ENCODE measurements around the gene DUS3L. TPM values are rescaled to one million over a fixed set of nuclear protein-coding genes. Genes with fewer than 3 reads are reported as not detected.

The DUS3L gene, protein sequence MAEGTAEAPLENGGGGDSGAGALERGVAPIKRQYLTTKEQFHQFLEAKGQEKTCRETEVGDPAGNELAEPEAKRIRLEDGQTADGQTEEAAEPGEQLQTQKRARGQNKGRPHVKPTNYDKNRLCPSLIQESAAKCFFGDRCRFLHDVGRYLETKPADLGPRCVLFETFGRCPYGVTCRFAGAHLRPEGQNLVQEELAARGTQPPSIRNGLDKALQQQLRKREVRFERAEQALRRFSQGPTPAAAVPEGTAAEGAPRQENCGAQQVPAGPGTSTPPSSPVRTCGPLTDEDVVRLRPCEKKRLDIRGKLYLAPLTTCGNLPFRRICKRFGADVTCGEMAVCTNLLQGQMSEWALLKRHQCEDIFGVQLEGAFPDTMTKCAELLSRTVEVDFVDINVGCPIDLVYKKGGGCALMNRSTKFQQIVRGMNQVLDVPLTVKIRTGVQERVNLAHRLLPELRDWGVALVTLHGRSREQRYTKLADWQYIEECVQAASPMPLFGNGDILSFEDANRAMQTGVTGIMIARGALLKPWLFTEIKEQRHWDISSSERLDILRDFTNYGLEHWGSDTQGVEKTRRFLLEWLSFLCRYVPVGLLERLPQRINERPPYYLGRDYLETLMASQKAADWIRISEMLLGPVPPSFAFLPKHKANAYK
- total RNA-seq (2021), result 30.6 to 39.3 TPM (median 34.6 TPM) in 3 replicates
- percentile 52 among the genes with signal in this experiment for Bru-seq, nascent RNA
- long read RNA-seq, experiment 1, transcript DUS3L-201 (13 exons, 2,113 nt), result major isoform, 88 of 124 reads
- long read RNA-seq, experiment 1, partial matches to known transcripts, result 11 of 124 reads
- long read RNA-seq, experiment 1, other reads (novel, unspliced or antisense), result 25 of 124 reads
- long read RNA-seq, experiment 2, partial matches to known transcripts, result 6 of 25 reads
- long read RNA-seq, experiment 2, other reads (novel, unspliced or antisense), result 19 of 25 reads
- long read RNA-seq, experiment 3, partial matches to known transcripts, result 5 of 5 reads
- long read RNA-seq, experiment 3, other reads (novel, unspliced or antisense), result 0 of 5 reads

DNA sequence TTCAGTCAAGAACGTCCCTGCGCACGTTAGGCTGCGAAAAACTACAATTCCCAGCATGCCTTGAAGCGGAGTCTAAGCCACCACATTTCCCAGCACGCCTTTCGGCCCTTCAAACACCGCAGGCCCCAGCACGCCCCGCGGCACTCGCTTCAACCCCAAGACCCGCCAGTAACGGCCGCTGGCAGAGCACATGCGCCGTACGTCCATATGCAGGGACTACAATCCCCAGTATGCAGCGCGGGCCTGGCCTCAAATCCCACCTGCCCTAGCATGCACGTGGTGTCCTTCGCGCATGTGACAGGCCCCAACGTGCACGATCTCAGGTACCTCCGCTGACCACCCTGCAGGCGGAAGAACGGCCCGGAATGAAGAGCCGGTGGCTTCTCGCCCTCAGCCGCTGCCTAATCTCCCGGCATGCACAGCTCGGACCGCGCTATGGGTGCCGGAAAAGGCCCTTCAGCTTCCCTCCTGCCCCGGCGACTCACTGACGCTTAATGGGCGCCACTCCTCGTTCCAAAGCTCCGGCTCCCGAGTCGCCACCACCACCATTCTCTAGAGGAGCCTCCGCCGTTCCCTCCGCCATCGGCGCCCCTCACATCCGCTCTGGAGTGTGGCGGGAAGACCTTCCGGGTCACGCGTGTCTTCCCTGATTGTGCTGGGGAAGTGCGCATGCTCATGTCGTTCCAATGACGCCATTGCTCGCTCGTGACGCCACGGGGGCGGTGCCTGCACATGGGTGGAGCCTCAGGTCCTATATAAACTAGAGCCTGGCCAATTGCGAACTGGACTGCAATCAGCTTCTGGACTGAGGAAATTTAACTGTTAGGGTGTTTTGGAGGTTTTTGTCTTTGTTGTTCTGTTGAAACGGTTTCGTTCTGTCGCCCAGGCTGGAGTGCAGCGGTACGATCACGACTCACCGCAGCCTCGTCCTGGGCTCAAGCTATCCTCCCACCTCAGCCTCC, at the start of gene DUS3L:
Gene DUS3L (minus strand): TSS at position 605 of the 962 bp plus-strand sequence. CDS start 22 bp downstream, at position 583.
- H3K27me3 Mint-ChIP-seq (ENCODE audit: low read depth), result no peaks in the 10 kb centered on the region; the same call in 1 of the 2 replicates
- H3K4me3 Mint-ChIP-seq, result peak within 1 kb of the TSS; percentile 98
- H3K4me1 Mint-ChIP-seq, result peaks cover 5% of the 10 kb centered on the region
- peak; percentile 96 for ATAC-seq
- CTCF ChIA-PET, result interaction anchor here (0.5 to 3.0 kb wide), 7 partner anchors 13 to 561 kb away, joined by 3 to 19 read pairs (median 4); partner anchors contain the start of genes NRTN and RPL36
- POLR2A ChIA-PET, result interaction anchor here (0.6 to 1.5 kb wide), 4 partner anchors 51 to 104 kb away, joined by 3 to 5 read pairs (median 4); partner anchors contain the start of genes CATSPERD, LONP1 and RPL36
- peaks cover 4% of the 10 kb centered on the region; the same call in 1 of the 2 replicates for H3K9me3 Mint-ChIP-seq
- peak; percentile 96 for DNase-seq (ENCODE audit: low spot score)
- H3K27ac Mint-ChIP-seq, result peak within 1 kb of the TSS; percentile 100
- peaks cover 18% of the 10 kb centered on the region for H3K36me3 Mint-ChIP-seq
- TF ChIP-seq ZNF263 (CRISPR knock-in tag; IDR thresholded peaks at IDR 0.05; ENCODE audit: low read depth) (no peak), ZNF423 (CRISPR knock-in tag; IDR thresholded peaks at IDR 0.05) (no peak), OVOL2 (CRISPR knock-in tag; IDR thresholded peaks at IDR 0.05; ENCODE audit: borderline replicate concordance) (no peak), HMGA2 (CRISPR knock-in tag; IDR thresholded peaks at IDR 0.05) (no peak), SMAD3 (CRISPR knock-in tag; IDR thresholded peaks at IDR 0.05; ENCODE audit: borderline replicate concordance) (0 out of 2 replicates have a peak, but pooled peaks have one; percentile 68), TCF7 (CRISPR knock-in tag; IDR thresholded peaks at IDR 0.05; ENCODE audit: low read depth) (0 out of 2 replicates have a peak, but pooled peaks have one; percentile 35), FOXJ3 (CRISPR knock-in tag; IDR thresholded peaks at IDR 0.05; ENCODE audit: borderline replicate concordance) (no peak), CREB1 (CRISPR knock-in tag; IDR thresholded peaks at IDR 0.05) (no peak; the same call in none of the 2 replicates), GABPB1 (CRISPR knock-in tag; IDR thresholded peaks at IDR 0.05) (peak; percentile 77)
- TF ChIP-seq, protein P1, sequence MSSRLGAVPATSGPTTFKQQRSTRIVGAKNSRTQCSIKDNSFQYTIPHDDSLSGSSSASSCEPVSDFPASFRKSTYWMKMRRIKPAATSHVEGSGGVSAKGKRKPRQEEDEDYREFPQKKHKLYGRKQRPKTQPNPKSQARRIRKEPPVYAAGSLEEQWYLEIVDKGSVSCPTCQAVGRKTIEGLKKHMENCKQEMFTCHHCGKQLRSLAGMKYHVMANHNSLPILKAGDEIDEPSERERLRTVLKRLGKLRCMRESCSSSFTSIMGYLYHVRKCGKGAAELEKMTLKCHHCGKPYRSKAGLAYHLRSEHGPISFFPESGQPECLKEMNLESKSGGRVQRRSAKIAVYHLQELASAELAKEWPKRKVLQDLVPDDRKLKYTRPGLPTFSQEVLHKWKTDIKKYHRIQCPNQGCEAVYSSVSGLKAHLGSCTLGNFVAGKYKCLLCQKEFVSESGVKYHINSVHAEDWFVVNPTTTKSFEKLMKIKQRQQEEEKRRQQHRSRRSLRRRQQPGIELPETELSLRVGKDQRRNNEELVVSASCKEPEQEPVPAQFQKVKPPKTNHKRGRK (CRISPR knock-in tag; IDR thresholded peaks at IDR 0.05; ENCODE audit: borderline replicate concordance), result no peak
- TF ChIP-seq, protein P2, sequence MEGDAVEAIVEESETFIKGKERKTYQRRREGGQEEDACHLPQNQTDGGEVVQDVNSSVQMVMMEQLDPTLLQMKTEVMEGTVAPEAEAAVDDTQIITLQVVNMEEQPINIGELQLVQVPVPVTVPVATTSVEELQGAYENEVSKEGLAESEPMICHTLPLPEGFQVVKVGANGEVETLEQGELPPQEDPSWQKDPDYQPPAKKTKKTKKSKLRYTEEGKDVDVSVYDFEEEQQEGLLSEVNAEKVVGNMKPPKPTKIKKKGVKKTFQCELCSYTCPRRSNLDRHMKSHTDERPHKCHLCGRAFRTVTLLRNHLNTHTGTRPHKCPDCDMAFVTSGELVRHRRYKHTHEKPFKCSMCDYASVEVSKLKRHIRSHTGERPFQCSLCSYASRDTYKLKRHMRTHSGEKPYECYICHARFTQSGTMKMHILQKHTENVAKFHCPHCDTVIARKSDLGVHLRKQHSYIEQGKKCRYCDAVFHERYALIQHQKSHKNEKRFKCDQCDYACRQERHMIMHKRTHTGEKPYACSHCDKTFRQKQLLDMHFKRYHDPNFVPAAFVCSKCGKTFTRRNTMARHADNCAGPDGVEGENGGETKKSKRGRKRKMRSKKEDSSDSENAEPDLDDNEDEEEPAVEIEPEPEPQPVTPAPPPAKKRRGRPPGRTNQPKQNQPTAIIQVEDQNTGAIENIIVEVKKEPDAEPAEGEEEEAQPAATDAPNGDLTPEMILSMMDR (IDR thresholded peaks at IDR 0.05), result no peak
- TF ChIP-seq, protein P3, sequence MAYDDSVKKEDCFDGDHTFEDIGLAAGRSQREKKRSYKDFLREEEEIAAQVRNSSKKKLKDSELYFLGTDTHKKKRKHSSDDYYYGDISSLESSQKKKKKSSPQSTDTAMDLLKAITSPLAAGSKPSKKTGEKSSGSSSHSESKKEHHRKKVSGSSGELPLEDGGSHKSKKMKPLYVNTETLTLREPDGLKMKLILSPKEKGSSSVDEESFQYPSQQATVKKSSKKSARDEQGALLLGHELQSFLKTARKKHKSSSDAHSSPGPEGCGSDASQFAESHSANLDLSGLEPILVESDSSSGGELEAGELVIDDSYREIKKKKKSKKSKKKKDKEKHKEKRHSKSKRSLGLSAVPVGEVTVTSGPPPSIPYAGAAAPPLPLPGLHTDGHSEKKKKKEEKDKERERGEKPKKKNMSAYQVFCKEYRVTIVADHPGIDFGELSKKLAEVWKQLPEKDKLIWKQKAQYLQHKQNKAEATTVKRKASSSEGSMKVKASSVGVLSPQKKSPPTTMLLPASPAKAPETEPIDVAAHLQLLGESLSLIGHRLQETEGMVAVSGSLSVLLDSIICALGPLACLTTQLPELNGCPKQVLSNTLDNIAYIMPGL (CRISPR knock-in tag; IDR thresholded peaks at IDR 0.05), result peak; percentile 51; the same call in 1 of the 2 replicates
- TF ChIP-seq, protein P4, sequence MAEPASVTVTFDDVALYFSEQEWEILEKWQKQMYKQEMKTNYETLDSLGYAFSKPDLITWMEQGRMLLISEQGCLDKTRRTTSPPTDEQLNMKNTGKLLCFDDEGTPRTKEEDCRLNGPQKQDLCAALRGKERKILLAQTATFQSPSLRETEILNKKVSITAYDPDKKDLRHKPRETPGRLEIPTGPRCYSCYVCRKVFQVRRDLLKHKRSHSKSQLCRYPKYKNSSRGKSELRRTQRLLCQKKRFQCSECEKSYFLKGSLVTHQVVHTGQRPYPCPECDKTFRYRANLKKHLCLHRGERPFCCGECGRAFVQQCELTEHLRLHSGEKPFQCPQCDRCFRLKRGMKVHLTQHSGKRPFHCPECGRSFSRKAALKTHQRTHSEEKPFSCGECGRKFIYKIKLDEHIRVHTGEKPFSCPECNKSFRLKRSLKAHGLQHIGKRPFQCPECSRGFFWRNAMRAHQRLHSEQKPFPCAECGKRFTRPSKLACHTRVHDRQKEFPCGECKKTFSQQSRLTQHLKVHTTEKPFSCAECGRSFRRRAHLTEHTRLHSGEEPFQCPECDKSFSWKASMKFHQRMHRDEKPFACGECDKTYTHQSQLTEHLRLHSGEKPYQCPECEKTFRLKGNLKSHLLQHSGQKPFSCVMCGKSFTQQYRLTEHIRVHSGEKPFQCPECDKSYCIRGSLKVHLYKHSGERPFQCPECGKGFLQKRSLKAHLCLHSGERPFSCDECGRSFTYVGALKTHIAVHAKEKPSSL (CRISPR knock-in tag; conservative IDR thresholded peaks at IDR 0.05), result no peak
- TF ChIP-seq, protein P5, sequence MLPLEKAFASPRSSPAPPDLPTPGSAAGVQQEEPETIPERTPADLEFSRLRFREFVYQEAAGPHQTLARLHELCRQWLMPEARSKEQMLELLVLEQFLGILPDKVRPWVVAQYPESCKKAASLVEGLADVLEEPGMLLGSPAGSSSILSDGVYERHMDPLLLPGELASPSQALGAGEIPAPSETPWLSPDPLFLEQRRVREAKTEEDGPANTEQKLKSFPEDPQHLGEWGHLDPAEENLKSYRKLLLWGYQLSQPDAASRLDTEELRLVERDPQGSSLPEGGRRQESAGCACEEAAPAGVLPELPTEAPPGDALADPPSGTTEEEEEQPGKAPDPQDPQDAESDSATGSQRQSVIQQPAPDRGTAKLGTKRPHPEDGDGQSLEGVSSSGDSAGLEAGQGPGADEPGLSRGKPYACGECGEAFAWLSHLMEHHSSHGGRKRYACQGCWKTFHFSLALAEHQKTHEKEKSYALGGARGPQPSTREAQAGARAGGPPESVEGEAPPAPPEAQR (CRISPR knock-in tag; IDR thresholded peaks at IDR 0.05), result no peak
- TF ChIP-seq, protein P6, sequence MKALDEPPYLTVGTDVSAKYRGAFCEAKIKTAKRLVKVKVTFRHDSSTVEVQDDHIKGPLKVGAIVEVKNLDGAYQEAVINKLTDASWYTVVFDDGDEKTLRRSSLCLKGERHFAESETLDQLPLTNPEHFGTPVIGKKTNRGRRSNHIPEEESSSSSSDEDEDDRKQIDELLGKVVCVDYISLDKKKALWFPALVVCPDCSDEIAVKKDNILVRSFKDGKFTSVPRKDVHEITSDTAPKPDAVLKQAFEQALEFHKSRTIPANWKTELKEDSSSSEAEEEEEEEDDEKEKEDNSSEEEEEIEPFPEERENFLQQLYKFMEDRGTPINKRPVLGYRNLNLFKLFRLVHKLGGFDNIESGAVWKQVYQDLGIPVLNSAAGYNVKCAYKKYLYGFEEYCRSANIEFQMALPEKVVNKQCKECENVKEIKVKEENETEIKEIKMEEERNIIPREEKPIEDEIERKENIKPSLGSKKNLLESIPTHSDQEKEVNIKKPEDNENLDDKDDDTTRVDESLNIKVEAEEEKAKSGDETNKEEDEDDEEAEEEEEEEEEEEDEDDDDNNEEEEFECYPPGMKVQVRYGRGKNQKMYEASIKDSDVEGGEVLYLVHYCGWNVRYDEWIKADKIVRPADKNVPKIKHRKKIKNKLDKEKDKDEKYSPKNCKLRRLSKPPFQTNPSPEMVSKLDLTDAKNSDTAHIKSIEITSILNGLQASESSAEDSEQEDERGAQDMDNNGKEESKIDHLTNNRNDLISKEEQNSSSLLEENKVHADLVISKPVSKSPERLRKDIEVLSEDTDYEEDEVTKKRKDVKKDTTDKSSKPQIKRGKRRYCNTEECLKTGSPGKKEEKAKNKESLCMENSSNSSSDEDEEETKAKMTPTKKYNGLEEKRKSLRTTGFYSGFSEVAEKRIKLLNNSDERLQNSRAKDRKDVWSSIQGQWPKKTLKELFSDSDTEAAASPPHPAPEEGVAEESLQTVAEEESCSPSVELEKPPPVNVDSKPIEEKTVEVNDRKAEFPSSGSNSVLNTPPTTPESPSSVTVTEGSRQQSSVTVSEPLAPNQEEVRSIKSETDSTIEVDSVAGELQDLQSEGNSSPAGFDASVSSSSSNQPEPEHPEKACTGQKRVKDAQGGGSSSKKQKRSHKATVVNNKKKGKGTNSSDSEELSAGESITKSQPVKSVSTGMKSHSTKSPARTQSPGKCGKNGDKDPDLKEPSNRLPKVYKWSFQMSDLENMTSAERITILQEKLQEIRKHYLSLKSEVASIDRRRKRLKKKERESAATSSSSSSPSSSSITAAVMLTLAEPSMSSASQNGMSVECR (CRISPR knock-in tag; IDR thresholded peaks at IDR 0.05; ENCODE audit: borderline replicate concordance), result peak; percentile 80; the same call in 1 of the 2 replicates

Data from WTC11 (cell line).